ENCODE measurements around the gene ETDB. TPM values are rescaled to one million over a fixed set of nuclear protein-coding genes. Genes with fewer than 3 reads are reported as not detected.
A peak's percentile ranks its signal among the peaks of the same experiment; 100 is the strongest.

Gene ETDB
- total RNA-seq, 3 donors from 2014 or later = not detected

DNA sequence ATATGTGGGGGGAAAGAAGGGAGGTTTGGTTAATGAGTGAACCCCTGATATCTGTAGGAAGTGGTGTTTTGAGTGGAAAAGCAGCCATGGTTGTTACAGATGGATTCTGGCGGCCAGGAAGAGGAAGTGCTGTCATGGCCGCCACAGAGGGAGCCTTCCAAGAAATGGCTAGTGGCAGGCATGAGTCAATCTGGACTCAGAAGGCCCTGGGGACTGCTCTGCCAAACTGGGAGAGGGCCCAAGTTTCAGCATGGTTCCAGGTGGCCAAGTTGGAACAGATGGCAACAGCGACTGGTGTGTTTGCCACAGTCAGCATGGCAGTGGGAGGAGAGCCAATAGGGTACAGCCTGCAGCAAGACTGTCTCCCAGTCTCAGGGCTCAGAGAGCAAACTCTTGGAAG, 32.5 kb downstream of the ETDB start:
- no peak for ATAC-seq
- H3K4me1 Mint-ChIP-seq (ENCODE audit: low read depth) = peaks cover 1% of the 10 kb centered on the region
- peaks cover 5% of the 10 kb centered on the region for H3K27me3 Mint-ChIP-seq (ENCODE audit: low read depth)
- DNase-seq = no peak
- H3K9me3 Mint-ChIP-seq = no peaks in the 10 kb centered on the region
- no peaks in the 10 kb centered on the region for H3K36me3 Mint-ChIP-seq (ENCODE audit: insufficient read depth)
- H3K4me3 Mint-ChIP-seq = no peak overlapping the region

DNA sequence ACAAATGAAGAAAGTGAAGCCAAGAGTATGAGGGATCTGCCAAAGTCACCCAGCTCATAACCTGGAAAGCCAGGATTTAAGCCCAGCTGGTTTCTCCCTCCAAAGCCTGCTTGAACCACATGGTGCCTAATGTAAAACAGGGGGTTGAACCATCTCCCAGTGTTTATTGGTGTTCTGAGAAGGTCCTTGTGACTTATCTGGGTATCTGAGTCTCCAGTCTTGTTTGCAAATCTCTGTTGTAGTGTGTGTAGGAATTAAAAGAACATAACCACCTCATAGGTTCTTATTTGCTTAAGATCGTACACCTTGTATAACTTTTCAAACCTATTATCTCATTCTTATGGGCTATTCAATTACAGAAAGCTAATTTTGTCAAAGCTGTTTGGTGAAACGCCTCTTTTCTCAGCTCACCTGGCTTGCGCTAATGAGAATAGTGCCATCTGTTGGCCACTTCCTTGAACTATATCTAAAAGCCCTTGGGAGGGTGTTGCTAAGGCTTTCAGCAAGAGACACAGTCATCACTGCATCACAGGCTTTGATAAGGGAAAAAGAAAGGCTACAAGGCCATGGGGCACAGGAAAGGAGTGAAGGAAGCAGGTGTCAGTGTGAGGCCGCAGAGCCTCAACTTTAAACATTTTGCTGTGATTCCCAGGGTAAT, 34.0 kb downstream of the ETDB start:
- Mint-ChIP-seq H3K9me3 (no peaks in the 10 kb centered on the region), H3K4me3 (no peak overlapping the region), H3K36me3 (ENCODE audit: insufficient read depth) (no peaks in the 10 kb centered on the region), H3K27me3 (ENCODE audit: low read depth) (peaks cover 5% of the 10 kb centered on the region), H3K4me1 (ENCODE audit: low read depth) (peaks cover 1% of the 10 kb centered on the region)
- no peak for DNase-seq
- peak; percentile 89 to 95 for ATAC-seq

DNA sequence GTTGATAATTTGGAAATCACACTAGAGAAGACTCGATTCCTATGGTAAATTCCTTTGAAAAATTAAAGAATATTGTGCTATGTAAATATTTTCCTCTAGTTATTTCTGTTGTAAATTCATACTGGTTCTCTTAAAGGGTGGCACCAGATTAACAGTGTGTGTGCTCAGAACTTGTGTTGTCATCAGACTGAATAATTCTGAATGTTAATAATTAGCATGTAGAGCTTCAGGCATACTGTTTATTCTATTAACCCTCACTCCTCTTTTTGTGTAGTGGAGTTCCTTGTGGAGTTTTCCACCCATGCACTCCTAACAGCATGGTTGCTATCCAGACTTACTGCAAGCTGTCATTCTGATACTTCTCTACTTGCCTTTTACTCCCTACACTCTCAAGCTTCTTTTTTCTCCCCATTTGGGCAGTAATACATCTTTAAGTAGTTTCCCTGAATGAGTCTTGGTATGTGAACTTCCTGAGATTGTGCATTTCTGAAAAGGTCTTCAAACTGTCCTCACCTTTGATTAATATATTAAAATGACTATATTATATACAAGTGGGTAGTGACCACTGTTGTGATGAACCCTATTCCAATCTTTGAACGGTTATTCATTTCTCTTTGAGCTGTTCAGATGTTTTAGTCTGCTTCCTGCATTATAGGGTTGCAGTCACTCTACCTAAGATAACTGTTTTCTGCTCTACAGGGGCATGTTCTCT, 38.5 kb downstream of the ETDB start:
- Mint-ChIP-seq H3K4me3 (no peak overlapping the region), H3K4me1 (ENCODE audit: low read depth) (peaks cover 1% of the 10 kb centered on the region), H3K36me3 (ENCODE audit: insufficient read depth) (no peaks in the 10 kb centered on the region), H3K9me3 (no peaks in the 10 kb centered on the region), H3K27me3 (ENCODE audit: low read depth) (peaks cover 11% of the 10 kb centered on the region)
- ATAC-seq = no peak
- DNase-seq = no peak

Other genes with a start within 250 kb of the ETDB start
- 10 to 100 TPM; 18.6 to 20.3 (median 19.4) TPM for gene MOSPD1, start 205.3 kb downstream of the ETDB start, total RNA-seq
- gene SMIM10, start 129.5 kb downstream of the ETDB start, total RNA-seq = under 1 TPM; 0.43 to 0.86 (median 0.53) TPM
- gene RTL8B, start 98.0 kb downstream of the ETDB start, total RNA-seq = under 1 TPM; 0.22 to 0.33 (median 0.24) TPM
- gene RTL8C, start 88.2 kb downstream of the ETDB start, total RNA-seq = 10 to 100 TPM; 17.3 to 17.7 (median 17.4) TPM
- 1 to 10 TPM; 3.9 to 6.0 (median 4.4) TPM for gene RTL8A, start 68.4 kb downstream of the ETDB start, total RNA-seq
- under 1 TPM in 2 of 3 donors, not detected in 1; 0.08 to 0.14 TPM for gene SMIM10L2B, start 21.8 kb downstream of the ETDB start, total RNA-seq
- gene CT55, start 50.9 kb upstream of the ETDB start, total RNA-seq = not detected
- not detected for gene ETDA, start 131.5 kb upstream of the ETDB start, total RNA-seq
- gene ETDC, start 189.0 kb upstream of the ETDB start, total RNA-seq = not detected
- gene ZNF75D, start 223.6 kb upstream of the ETDB start, total RNA-seq = 1 to 10 TPM; 3.9 to 4.1 (median 4.0) TPM
- under 1 TPM; 0.63 to 0.83 (median 0.65) TPM for gene ZNF449, start 224.3 kb upstream of the ETDB start, total RNA-seq

All from activated T-cell treated with anti-CD3 and anti-CD28 coated beads, Interleukin-2, amount 50 U/mL, for 4 hours (primary cell).